Glutamatergic neuron (in vitro differentiated cells): Measurements from ENCODE around the gene CASK. TPM values are rescaled to one million over a fixed set of nuclear protein-coding genes. Genes with fewer than 3 reads are reported as not detected.
A peak's percentile ranks its signal among the peaks of the same experiment; 100 is the strongest.

Experiments
- DNase-seq: peaks from one replicate; pipeline ENCODE4 v3.0.0; 2022
- H3K27ac Mint-ChIP-seq: one replicate; pipeline ENCODE4 v1.8.0; 2020; ENCODE audit warnings: mild to moderate bottlenecking, mixed read lengths, inconsistent platforms; ENCODE audit not compliant: unreplicated experiment
- H3K27me3 Mint-ChIP-seq: one replicate; pipeline ENCODE4 v1.8.0; 2020; ENCODE audit warnings: mild to moderate bottlenecking, moderate library complexity, mixed read lengths, inconsistent platforms; ENCODE audit not compliant: unreplicated experiment
- H3K36me3 Mint-ChIP-seq: one replicate; pipeline ENCODE4 v1.8.0; 2020; ENCODE audit warnings: mild to moderate bottlenecking, mixed read lengths, inconsistent platforms; ENCODE audit not compliant: unreplicated experiment
- H3K4me1 Mint-ChIP-seq: one replicate; pipeline ENCODE4 v1.8.0; 2020; ENCODE audit warnings: mild to moderate bottlenecking, low read depth, mixed read lengths, inconsistent platforms; ENCODE audit not compliant: unreplicated experiment
- H3K4me3 Mint-ChIP-seq: one replicate; pipeline ENCODE4 v1.8.0; 2020; ENCODE audit warnings: mild to moderate bottlenecking, mixed read lengths, inconsistent platforms; ENCODE audit not compliant: unreplicated experiment
- H3K9me3 Mint-ChIP-seq: one replicate; pipeline ENCODE4 v1.8.0; 2020; ENCODE audit warnings: mild to moderate bottlenecking, moderate library complexity, mixed read lengths, inconsistent platforms; ENCODE audit not compliant: unreplicated experiment
- CTCF ChIP-seq: fragments of 200-600 bp; sonication (generic); IDR thresholded peaks from one replicate; pipeline ENCODE4 v1.5.0; 2021; ENCODE audit not compliant: partially characterized antibody, unreplicated experiment
- total RNA-seq: library from RNA; stranded (reverse); fragmentation: NEBNext Ultra II Directional; extraction: Animal tissue kit (Norgen Biotek cat#: 25700); gene quantifications from one replicate; pipeline ENCODE4 v1.2.1, GENCODE V29; 2021; ENCODE audit not compliant: unreplicated experiment

Gene CASK
- total RNA-seq, 1 donor from 2014 or later = 173 TPM

DNA sequence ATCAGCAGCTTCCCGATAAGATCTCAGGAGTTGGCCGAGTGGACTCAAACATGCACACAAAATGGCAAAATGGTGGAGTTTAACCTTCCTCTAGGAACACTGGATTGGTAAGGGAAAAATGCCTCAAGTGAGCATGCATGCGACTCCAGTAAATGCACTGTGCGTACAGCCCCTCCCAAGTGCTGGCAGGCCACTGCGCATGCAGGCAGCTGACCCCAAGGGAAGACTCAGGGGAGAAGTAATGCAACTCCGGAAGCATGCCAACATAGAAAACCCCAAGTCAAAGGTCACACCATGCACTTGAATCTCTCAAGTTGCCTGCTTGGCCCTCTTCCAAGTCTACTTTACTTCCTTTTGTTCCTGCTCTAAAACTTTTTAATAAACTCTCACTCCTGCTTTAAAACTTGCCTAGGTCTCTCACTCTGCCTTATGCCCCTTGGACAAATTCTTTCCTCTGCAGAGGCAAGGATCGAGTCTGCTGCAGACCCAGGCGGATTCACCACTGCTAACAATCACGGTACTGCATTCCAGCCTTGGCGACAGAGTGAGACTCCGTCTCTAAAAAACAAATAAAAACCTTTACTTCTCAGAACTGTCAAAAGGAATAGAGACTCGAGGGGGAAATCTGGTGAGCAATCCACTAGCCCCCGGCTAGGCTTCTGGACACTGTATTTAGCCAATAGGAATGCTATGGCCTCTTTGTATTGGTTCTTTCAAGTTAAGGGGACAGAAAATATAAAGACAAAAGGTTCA, 442.7 kb downstream of the CASK start:
- no peak for TF ChIP-seq CTCF
- H3K4me1 Mint-ChIP-seq = no peaks in the 10 kb centered on the region
- no peak overlapping the region for H3K27ac Mint-ChIP-seq
- peaks cover 2% of the 10 kb centered on the region for H3K9me3 Mint-ChIP-seq
- H3K4me3 Mint-ChIP-seq = no peak overlapping the region
- no peak for DNase-seq
- H3K36me3 Mint-ChIP-seq = no peaks in the 10 kb centered on the region
- no peaks in the 10 kb centered on the region for H3K27me3 Mint-ChIP-seq

DNA sequence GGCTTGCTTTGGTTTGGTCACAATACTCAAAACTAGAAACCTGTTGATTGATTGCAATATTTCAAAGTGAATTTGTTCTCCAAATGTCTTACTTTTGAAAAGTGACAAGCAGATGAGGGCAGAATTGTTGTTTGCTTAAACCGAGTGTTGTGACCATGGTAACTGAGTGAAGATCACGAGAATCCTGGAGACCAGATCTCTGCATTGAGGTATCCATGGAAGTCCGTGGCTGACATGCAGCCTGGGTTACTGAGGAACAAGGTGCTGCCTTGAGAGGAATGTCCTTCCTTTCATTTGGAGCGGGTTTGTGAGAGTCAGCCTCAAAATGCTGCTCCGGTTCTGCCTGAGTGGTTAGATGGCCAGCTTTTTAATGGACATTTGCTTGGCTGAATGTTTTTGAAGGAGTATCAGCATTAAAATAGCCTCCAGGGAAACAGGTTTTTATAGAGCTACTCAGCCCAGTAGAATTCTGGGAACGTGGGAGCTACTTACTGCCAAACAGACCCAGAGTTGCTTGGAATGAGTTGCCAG, 444.9 kb downstream of the CASK start:
- no peak for TF ChIP-seq CTCF
- no peak for DNase-seq
- no peaks in the 10 kb centered on the region for H3K36me3 Mint-ChIP-seq
- no peaks in the 10 kb centered on the region for H3K27me3 Mint-ChIP-seq
- H3K9me3 Mint-ChIP-seq = peaks cover 3% of the 10 kb centered on the region
- peaks cover 5% of the 10 kb centered on the region for H3K4me1 Mint-ChIP-seq
- no peak overlapping the region for H3K4me3 Mint-ChIP-seq
- H3K27ac Mint-ChIP-seq = no peak overlapping the region

- H3K27me3 Mint-ChIP-seq = peaks cover 4% of the 10 kb centered on the region
- DNase-seq = no peak
- peak overlapping the region; percentile 75 for H3K4me3 Mint-ChIP-seq
- peaks cover 3% of the 10 kb centered on the region for H3K9me3 Mint-ChIP-seq
- H3K27ac Mint-ChIP-seq = peak overlapping the region; percentile 90
- no peaks in the 10 kb centered on the region for H3K36me3 Mint-ChIP-seq
- H3K4me1 Mint-ChIP-seq = peaks cover 5% of the 10 kb centered on the region
- no peak for TF ChIP-seq CTCF
Observed at GRCh38 chrX:41475591-41476241, 447.6 kb downstream of the CASK start.

DNA sequence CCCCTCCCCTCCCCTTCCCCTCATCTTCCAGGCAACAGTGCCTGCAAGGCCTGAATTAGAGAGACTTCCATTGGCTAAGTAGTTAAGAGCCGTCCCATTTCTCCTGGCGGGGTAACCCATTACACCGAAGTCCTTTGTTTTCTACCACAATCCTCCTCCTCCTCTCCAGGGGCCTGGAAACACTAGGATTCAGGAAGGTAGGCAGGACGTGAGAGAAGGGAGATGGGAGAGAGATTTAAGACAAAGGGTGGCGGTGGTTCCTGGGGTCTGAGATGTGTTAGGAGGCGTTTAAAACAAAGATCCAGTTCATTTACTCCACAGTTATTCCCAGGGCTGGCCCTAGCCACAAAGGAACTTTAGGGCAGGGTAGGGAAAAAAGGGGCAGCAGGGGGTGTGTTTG, 448.2 kb downstream of the CASK start:
- Mint-ChIP-seq H3K27ac (peak overlapping the region; percentile 90), H3K27me3 (peaks cover 4% of the 10 kb centered on the region), H3K4me3 (peak overlapping the region; percentile 75), H3K4me1 (peaks cover 5% of the 10 kb centered on the region), H3K36me3 (no peaks in the 10 kb centered on the region), H3K9me3 (peaks cover 2% of the 10 kb centered on the region)
- no peak for TF ChIP-seq CTCF
- no peak for DNase-seq

- TF ChIP-seq CTCF = no peak
- Mint-ChIP-seq H3K4me3 (no peak overlapping the region), H3K27me3 (peaks cover 4% of the 10 kb centered on the region), H3K9me3 (peaks cover 2% of the 10 kb centered on the region), H3K4me1 (peaks cover 5% of the 10 kb centered on the region), H3K36me3 (no peaks in the 10 kb centered on the region), H3K27ac (no peak overlapping the region)
- DNase-seq = no peak
Observed at GRCh38 chrX:41474726-41475100, 448.6 kb downstream of the CASK start.
